NCI-H1436 (cell line): ENCODE results near the gene BMP10.
A peak's percentile ranks its signal among the peaks of the same experiment; 100 is the strongest.
"Not testable (repeated sequence)": the region's sequence is repeated elsewhere in the genome, so short reads cannot be mapped to it uniquely, and the experiment has no call there.

Source experiments
- DNase-seq: peaks from one replicate; lab custom pipeline; 2025; lab: John Stamatoyannopoulos, UW

The BMP10 gene

DNA sequence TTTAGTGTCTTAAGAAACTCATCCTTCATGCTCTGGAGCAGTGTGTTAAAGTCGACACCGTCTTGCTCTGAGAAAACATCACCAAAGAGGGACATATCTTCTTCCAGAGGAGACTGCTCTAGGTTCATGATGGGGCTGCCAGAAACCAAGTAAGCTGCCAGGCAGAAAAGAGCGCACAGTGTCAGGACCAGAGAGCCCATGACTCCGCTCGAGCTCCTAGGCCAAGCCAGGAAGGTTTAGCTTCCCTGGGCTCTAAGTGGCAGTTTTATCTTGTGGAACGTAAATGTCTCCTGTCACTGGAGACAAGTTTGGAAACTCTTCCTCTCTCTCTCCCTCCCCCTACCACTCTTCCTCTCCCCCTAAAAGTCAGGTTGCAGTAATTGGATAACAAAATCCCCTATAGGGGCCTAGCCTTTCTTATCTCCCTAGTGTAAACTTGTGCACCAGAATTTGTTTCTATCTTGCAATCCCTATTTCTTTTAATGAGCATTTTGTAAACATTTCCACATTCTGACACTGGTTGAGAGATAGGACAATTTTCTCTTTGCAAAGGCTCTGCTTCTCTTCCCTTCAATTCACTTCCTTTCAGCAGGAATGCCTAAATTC lies at the start of gene BMP10:
TSS of gene BMP10 (minus strand) at position 239 of the 606 bp plus-strand sequence. CDS start at position 200, 39 bp downstream.
- no peak for DNase-seq

GRCh38 chr2:68920481-68921170 lies 49.4 kb upstream of the BMP10 start:
- no peak for DNase-seq

DNA sequence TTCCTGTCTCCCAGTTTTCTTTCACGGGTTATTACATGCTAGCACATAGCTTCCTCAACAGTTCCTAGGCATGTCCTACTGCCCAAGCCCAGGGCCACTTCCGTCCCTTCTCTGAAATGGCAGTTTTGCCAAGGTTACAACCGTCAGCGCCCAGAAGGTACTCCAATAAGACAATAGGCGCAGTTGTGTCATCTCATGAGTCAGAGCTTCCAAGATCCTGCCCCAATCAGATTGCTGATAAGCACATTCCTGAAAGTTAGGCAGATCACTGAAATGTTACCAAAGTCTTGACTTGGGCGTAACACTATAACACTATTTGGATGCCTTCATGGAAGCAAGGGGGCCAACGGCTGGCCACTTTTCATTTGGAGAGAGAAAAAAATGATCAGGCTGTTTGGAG lies 47.3 kb upstream of the BMP10 start:
- DNase-seq: no peak

DNA sequence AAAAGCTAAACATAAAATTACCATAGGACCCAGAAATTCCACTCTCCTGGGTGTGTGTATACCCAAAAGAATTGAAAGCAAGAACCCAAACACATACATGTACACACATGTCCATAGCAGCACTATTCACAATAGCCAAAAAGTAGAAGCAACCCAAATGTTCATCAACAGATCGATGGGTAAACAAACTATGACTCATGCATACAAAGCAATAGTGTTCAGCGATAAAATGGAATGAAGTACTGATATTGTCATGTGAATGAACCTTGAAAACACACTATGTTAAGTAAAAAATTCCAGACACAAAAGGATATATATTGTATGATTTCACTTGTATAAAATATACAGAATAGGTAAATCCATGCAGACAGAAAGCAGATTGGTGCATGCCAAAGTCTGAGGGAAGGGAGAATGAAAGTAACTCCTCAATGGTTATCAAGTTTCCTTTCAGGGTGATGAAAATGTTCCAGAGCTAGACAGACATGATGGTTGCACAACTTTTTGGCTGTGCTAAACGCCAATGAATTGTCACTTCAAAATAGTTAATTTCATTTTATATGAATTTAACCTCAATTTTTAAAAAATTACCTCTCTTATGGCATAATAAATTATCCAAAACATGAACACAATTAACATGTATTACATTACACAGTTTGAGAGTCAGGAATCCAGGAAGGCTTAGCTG lies 46.0 kb upstream of the BMP10 start:
- no peak for DNase-seq

GRCh38 chr2:68916226-68916625 lies 45.0 kb upstream of the BMP10 start:
- no peak for DNase-seq

- DNase-seq: no peak
Measured at GRCh38 chr2:68915393-68915792, 44.2 kb upstream of the BMP10 start.

- DNase-seq: no peak
Measured at GRCh38 chr2:68913359-68913758, 42.2 kb upstream of the BMP10 start.

DNA sequence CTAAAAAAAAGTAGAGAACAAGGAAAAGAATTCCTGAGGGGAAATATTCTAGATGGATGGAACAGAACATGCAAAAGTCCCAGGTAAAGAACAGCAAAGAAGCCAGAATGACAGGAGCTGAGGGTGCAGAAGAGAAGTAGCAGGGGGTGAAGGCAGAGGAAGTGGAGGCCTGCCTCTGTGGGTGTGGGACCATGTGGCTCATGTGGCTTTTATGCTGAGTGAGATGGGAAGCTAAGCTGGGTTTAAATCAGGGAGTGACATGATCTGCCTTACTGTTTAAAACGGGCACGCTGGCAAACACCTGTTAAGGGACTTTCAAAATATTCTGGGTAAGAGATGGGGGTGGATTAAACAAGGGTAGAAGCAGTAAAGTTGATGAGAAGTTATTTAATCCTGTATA lies 41.5 kb upstream of the BMP10 start:
- DNase-seq: no peak

GRCh38 chr2:68912111-68912510 lies 40.9 kb upstream of the BMP10 start:
- no peak for DNase-seq

DNA sequence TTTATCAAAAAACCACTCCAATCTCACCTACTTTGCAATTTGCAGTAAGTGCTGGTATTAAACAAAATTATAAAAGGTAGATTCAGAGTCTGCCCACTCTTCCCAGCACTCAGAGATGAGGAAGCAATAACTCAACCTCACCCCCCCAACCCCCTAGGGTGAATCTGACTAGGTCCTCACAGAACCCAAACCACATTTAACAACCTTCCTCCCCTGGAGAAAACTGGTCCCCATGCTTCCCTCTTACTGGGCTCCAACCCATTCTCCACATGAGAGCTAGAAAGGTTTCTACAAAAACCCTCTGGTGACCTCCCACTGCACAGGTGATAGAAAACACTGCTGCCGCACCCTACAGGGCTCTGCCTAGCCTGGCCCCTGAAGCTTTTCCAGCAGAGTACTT lies 40.5 kb upstream of the BMP10 start:
- DNase-seq: no peak

DNA sequence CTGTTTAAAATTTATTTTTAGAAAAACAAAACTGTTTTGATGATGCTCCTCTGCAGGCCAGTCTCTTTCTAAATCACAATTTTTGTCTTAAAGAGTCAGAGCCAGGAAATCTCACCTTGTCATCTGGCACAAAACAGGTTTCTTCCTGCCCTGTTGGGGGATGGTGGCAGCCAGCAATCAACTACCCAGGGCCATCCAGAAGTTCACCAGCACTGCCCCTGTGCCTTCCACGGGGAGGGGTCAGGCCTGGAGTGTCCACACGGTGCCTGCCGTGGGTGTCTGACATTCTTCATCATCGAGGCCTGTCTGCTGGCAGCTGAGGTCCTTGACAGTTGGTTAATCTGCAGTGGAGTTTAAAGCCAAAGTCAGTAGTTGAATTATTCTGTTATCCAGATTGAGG lies 40.0 kb upstream of the BMP10 start:
- DNase-seq: no peak

DNA sequence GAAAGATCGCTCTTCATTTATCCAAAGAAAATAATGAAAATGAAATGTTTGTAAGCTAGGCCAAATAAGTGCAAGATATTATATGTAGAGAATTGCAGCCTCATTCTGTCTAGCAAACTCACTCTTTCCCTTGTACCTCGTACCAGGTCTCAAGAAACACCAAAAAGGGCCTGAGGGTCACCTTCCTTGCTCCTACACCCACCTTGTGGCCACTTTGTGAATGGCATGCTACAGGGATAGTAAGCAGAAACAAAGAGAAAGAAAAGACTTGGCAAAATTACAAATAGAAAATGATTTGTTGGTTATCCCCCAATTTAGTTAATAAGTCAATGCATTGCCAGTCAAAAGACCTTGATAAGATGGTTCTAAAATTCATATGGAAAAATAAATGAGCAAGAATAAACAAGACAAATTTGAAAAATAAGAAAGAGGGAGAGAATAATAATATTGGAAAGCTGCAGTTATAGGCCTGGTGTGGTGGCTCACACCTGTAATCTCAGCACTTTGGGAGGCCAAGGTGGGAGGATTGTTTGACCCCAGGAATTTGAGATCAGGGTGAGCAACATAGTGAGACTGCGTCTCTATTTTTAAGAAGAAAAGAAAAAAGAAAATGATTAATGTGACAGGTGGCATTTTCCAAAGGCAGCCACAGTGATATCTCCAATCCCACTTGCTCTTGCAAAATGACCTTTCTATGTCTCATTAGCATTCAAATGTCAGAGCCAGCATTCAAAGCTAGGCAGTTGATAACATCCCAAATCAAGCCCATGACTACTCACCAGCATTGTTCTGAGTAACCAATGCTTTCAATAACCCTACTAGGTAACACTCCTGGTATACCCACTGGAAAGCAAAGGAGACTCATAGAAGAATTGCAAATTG lies 38.8 kb upstream of the BMP10 start:
- DNase-seq: peak; percentile 78

DNA sequence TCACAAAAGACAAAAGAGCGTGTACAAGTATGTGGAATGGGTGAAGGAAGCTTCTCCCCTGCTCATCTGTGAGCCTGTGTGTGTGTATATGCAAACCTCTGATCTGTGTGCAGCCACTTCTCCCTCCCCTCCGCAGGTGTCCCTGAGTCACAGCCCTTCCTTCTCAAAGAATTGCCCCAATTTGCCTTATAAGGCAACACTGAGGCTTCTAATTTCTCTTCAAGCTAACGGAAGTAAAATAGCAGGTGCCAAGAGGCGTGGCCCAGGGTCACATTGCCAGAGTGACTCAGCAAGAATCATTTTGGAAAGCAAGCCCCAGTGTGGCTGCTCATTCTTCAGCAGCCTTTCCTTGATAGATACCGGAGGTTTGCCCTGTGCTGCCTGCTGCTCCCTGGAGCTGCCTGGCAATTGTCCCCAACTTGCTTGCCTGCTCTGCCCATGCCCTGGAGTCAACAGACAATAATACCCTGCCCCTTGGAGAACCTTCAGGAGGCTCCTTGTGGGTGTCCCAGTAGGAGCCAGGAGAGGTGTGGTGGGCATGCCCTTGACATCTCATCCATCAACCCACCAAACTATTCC lies 37.3 kb upstream of the BMP10 start:
- peak; percentile 90 for DNase-seq

DNA sequence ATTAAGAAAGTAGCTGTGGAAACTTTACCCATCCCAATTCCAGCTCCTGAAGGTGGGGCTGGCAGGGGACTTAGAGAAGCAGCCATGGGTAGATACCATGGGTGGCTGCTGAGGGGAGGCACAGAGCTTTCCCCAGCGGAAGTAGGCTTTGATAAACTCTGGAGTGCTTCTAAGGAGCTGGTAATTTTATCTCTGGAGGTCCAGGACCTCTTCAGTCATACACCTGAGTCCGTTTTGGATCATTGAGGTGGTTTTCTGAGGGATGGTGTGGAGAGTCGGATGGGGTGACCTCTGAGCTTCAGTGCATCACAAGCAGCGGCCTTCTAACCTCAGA lies 36.7 kb upstream of the BMP10 start:
- DNase-seq: no peak

DNA sequence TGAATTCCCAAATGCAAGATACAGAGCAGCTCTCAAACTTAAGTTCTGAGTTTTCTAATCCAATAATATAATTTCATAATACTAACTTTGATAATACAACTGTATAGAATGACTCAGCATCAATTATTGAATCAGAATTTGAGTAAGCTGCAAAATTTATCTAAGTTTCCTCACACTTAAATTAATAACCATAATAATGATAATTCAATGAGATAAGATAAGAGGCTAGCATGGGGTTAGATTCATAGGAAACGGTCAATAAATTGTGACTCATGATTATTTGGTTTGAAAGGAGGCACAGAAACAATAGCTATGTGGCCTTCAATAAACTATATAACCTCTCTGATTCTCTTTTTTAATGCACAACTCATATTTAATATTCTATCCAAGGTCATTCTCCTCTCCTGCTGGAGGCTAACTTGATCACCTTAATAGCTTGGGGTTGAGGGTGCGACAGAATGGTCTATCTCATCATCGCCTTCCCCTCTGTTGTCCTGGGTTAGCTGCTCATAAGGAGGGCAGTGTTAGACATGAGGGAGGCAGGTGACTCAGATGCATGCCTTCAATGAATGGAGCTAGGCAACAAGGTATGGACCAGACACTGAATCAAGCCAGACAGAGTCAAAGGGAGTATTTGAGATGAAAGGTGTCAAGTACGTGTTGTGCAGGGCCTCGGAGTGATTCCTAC lies 36.2 kb upstream of the BMP10 start:
- no peak for DNase-seq

DNA sequence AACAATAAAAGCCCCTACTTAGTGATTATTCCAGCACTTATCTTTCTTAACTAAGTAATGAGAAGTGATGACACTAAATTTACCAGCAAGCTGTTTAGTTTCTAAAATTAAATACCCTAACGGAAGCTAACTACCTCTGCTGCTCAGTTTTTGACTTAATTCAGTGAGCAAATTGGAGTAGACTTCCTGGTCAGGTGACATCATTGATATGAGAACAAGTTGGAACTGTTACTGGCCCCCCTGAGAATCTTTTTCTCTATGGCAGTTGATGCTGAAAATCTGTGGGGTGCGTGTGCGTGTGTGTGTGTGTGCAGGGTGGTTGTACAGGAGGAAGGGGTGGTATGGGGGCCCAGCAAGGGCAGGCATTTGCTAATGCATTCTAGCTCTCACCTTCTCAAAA lies 35.5 kb upstream of the BMP10 start:
- no peak for DNase-seq

- DNase-seq: no peak
Measured at GRCh38 chr2:68905116-68905515, 33.9 kb upstream of the BMP10 start.

GRCh38 chr2:68901561-68901960 lies 30.4 kb upstream of the BMP10 start:
- DNase-seq: no peak

GRCh38 chr2:68901199-68901514 lies 30.0 kb upstream of the BMP10 start:
- no peak for DNase-seq

DNA sequence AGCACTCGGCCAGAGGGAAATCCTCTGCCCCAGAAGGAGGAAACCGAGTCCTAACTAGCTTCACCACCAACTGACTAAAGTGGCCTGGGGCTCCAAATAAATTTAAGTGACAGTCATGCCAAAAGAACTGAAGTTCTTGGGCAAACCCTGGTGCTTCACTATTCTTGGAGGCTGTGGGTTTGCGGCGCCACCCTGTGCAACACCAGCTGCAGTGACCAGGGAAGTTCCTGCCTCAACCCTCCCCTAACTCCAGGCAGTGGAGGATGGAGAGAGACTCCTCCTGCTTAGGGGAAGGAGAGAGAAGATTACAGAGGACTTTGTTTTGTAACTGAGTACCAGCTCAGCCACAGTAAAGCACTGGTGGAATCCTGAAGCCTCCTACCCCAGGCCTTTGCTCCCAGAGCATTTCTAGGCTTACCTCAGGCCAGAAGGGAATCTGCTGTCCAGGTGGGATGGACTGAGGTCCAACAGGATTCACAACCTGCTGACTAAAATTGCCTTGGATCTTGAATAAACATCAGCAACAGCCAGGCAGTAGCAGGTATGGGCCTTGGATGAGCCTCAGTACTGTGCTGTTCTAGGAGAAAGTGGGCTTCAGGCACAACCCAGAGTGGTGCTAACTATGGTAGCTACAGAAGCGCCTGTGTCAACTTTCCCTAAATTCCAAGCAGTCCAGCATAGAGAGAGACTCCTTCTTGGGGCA lies 29.4 kb upstream of the BMP10 start:
- no peak for DNase-seq

GRCh38 chr2:68895981-68896380 lies 24.8 kb upstream of the BMP10 start:
- DNase-seq: not testable (repeated sequence)
